GM21576 (cell line): ENCODE results near the gene NUP37.

Source experiments
- ATAC-seq: cut with Tn5 transposase; IDR thresholded peaks from one replicate; pipeline ENCODE4 v1.9.1; 2021; ENCODE audit warnings: mild to moderate bottlenecking, moderate library complexity; ENCODE audit not compliant: unreplicated experiment

The NUP37 gene

DNA sequence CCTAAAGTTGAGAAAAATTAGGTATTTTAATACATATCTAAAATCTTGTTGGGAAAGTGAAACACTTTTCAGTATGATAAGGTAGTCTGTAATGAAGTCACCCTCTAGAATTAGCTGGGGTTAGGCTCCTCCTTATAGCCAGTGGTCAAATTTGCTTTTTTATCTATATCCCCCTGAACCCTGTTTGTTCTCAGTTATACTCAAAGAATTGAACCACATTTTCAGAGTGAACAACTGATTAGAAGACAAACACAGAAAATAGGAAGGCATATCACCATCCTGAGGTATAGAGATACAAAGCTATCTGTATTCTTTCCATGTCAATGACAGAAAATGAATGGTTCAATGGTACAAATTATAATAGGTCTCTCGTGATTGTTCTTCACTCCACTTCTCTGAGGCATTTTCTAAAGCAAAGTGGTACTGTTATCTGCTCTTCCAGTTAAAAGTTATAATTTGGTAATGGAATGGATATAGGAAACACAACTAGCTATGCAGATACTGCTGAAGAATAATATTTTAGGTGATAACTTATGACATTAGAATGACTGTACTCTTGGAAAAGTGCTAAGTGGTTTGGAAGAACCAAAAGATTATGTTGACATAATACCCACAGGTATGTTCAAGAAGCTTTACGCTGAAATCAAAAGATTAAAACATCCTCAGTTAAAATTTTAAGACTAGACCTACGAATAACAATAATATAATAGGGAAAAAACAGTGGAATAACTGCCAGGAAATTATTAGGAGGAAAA is 85.7 kb downstream of the NUP37 start:
- ATAC-seq: no peak

DNA sequence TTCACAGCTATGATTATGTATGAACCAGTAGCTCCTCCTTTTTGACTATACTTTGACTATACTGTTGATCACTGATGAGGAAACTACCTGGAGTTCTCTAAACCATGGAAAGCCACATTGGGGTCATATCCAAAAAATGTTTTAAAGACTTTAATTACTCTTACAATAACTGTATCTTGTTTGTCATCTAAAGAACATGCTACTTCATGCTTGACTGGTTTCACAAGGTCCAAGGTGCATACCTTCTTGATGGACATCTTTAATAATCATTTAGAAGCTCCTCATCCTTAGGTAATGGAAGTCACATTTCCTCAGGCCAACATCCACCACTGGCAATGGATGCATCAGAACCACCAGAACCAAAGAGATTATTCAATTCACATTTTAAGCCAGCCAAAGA is 88.1 kb downstream of the NUP37 start:
- ATAC-seq: no peak

DNA sequence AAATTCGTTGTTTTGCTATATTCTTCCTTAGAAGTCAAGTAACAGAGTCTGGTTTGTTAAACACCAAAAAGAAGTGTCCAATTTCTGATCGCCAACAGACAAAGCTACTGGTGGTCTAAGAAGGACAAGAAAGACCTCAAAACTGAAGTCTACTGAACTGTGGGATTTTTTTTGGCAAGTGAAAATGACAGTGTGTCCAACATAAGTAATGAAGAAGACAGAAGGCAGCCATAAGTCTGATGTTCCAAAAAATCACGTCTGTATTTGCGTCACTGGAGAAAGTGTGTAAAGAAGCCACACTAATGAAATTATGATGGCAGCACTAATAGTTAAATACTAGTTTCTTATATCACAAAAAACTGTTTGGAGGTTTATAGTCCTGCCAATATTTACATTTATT is 90.8 kb downstream of the NUP37 start:
- ATAC-seq: no peak

DNA sequence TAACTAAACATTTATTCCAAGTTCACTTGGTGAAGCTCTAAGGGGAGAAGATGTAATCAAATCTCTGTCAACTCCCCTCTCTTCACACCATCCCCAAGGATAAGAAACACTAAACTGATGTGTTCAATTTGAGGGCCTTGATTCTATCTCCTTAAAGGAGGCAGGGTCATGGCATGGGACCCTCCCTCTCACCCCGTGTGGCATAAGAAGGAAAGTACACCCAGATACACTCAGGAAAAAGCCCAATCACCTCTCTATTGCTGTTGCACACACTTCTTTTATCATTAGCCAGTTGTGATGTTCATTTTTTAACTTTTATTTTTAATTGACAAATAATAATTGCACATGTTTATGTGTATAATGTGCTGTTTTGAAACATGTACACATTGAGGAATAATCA is 93.2 kb downstream of the NUP37 start:
- no peak for ATAC-seq

DNA sequence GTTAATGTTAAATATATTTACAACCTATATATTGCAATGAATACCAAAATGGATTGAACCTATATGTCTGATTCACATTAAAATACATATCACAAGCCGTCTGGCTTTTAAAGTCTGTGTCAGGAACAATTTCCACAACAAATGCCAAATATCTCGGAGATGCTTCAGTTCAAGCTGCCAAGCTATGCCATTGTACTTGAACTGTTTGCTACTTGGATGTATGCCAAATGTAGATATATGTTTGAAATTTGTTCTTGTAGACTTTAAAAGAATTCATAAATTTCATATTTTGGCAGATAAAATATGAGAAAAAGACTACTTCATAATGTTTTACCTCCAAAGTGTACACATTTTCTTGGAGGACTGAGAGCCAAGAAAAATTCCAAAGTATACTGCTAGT is 95.1 kb downstream of the NUP37 start:
- ATAC-seq: no peak

DNA sequence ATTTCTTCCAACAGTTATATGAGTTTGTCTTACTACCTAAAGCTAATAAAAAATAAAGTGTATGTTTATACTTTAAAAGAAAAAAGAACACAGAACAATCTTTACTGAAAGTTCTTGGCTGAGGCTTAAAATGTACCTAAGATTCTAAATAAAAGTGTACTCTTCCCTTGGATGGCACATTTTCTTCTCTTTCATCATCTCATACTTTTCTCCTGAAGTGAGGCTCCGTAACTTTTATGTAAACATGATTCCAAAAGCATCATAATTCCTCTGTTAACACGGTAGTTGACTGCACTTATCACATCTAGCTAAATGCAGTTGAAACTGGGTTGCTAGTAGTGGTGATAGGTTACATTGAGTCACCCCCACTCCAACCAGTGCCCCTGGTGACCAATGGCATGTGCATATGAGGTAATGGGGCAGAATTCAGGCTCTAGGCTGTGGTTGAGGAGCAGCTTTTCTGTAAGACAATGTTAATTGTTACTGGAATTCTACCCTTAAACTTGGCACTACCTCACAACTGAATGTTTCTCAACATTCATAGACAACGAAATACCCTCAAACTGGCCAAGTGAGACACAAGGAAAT is 96.5 kb downstream of the NUP37 start:
- no peak for ATAC-seq
